Stomach smooth muscle (tissue), 2 donors: Measurements from ENCODE around the gene CCPG1.

Experiments used
- H3K27ac ChIP-seq: one replicate; pipeline ENCODE4 v1.7.0; 2013; ENCODE audit warnings: mild to moderate bottlenecking, low read length, inconsistent platforms
- H3K27me3 ChIP-seq, 2 donors: one replicate each; pipeline ENCODE4 v1.7.0; 2013; ENCODE audit warnings: low read length in 2 of 2; ENCODE audit not compliant: insufficient read depth in 2 of 2, control insufficient read depth in 1 of 2
- H3K36me3 ChIP-seq, 2 donors: one replicate each; pipeline ENCODE4 v1.7.0; 2013; ENCODE audit warnings: low read length in 2 of 2; ENCODE audit not compliant: control insufficient read depth in 2 of 2, insufficient read depth in 2 of 2
- H3K4me1 ChIP-seq: one replicate; pipeline ENCODE4 v1.7.0; 2013; ENCODE audit warnings: low read length; ENCODE audit not compliant: control insufficient read depth, insufficient read depth
- H3K4me3 ChIP-seq, 2 donors: one replicate each; pipeline ENCODE4 v1.7.0; 2013; ENCODE audit warnings: low read length in 2 of 2
- H3K9ac ChIP-seq, 2 donors: one replicate each; pipeline ENCODE4 v1.7.0; 2013; ENCODE audit warnings: low read length in 2 of 2, mild to moderate bottlenecking in 1 of 2
- H3K9me3 ChIP-seq, 2 donors: one replicate each; pipeline ENCODE4 v1.7.0; 2013; ENCODE audit warnings: low read length in 2 of 2; ENCODE audit not compliant: control insufficient read depth in 2 of 2
- donor health status: healthy.
- donor health status: Pancreatic carcinoma.

The CCPG1 gene

DNA sequence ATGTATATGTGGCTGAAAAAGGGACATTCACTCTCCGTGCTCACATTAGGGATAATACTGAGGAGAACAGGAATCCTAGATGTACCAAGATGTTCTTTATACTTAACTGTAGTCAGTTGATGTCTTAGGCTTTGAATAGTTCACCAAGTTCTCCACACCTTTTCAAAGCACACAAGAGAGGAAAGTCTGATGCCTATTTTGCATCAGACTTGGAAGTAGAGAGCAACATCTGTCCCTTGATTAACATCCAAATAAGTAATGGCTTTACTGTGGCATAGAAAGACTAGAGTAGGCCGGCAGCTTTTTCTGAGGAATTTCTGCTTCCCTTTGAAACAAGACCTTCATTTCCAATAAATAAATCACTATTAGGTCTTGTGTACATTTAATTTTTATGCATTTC is 55.1 kb downstream of the CCPG1 start:
- Histone ChIP-seq H3K4me1 (no peaks in the 10 kb centered on the region), H3K9ac (no peak overlapping the region), H3K27me3 (no peaks in the 10 kb centered on the region), H3K27ac (no peak overlapping the region), H3K9me3 (no peaks in the 10 kb centered on the region), H3K36me3 (peaks cover 8 to 16% of the 10 kb centered on the region in 2 donors), H3K4me3 (no peak overlapping the region)

DNA sequence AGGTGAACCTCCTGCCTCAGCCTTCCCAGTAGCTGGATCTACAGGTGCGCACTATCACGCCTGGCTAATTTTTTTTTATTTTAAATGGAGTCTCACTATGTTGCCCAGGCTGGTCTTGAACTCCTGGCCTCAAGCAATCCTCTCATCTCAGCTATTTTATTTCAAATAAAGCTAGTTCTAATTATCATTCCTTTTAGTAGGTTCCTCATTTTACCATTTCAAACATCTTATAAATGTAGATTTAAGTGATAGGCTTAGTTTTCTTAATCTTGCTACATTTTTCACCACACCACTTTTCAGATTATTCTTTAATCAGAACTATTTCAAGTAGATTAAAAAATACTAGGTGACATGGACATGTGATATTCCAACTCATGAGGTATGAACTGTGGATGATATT is 58.9 kb downstream of the CCPG1 start:
- Histone ChIP-seq H3K9me3 (no peaks in the 10 kb centered on the region), H3K27me3 (no peaks in the 10 kb centered on the region), H3K36me3 (peaks cover 6 to 8% of the 10 kb centered on the region in 2 donors), H3K4me1 (no peaks in the 10 kb centered on the region), H3K9ac (no peak overlapping the region), H3K4me3 (no peak overlapping the region), H3K27ac (no peak overlapping the region)

GRCh38 chr15:55348281-55348778 is 59.8 kb downstream of the CCPG1 start:
- H3K27ac ChIP-seq, result no peak overlapping the region
- H3K27me3 ChIP-seq, result no peaks in the 10 kb centered on the region
- no peak overlapping the region for H3K4me3 ChIP-seq
- H3K36me3 ChIP-seq, result peaks cover 6 to 8% of the 10 kb centered on the region in 2 donors
- H3K9me3 ChIP-seq, result no peaks in the 10 kb centered on the region
- H3K4me1 ChIP-seq, result no peaks in the 10 kb centered on the region
- H3K9ac ChIP-seq, result no peak overlapping the region

- H3K27ac ChIP-seq, result no peak overlapping the region
- no peak overlapping the region for H3K4me3 ChIP-seq
- no peak overlapping the region for H3K9ac ChIP-seq
- no peaks in the 10 kb centered on the region for H3K27me3 ChIP-seq
- H3K9me3 ChIP-seq, result no peaks in the 10 kb centered on the region
- H3K36me3 ChIP-seq, result peaks cover 5 to 6% of the 10 kb centered on the region in 2 donors
- no peaks in the 10 kb centered on the region for H3K4me1 ChIP-seq
Observed at GRCh38 chr15:55344206-55344605, 64.0 kb downstream of the CCPG1 start.

DNA sequence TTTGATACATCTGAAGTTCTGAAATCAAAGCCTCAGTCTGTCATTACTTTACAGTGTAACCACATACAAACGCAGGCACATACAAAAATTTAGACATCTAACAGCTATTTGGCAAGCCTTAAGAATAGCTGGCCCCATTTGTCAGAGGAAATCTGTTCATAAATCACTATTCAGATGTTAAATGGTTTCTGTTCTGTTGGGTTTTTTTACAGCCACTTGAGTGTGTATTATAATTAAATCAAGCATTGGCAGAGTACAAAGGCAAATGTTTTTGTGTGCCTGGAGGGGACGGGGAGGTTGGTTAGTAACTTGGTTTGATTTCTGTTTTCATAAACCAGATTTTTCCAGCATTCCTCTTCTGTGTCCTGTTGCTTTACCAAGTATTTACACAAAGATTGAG is 65.0 kb downstream of the CCPG1 start:
- Histone ChIP-seq H3K27me3 (no peaks in the 10 kb centered on the region), H3K27ac (no peak overlapping the region), H3K9me3 (no peaks in the 10 kb centered on the region), H3K4me3 (no peak overlapping the region), H3K36me3 (peaks cover 1 to 3% of the 10 kb centered on the region in 2 donors), H3K9ac (no peak overlapping the region), H3K4me1 (no peaks in the 10 kb centered on the region)

- no peak overlapping the region for H3K9ac ChIP-seq
- no peaks in the 10 kb centered on the region for H3K9me3 ChIP-seq
- no peak overlapping the region for H3K27ac ChIP-seq
- no peaks in the 10 kb centered on the region for H3K4me1 ChIP-seq
- peaks cover 12 to 14% of the 10 kb centered on the region in 2 donors for H3K36me3 ChIP-seq
- H3K27me3 ChIP-seq, result no peaks in the 10 kb centered on the region
- H3K4me3 ChIP-seq, result no peak overlapping the region
Observed at GRCh38 chr15:55337160-55337559, 71.0 kb downstream of the CCPG1 start.

- H3K9ac ChIP-seq, result no peak overlapping the region
- no peak overlapping the region for H3K27ac ChIP-seq
- no peaks in the 10 kb centered on the region for H3K9me3 ChIP-seq
- peaks cover 15 to 25% of the 10 kb centered on the region in 2 donors for H3K36me3 ChIP-seq
- no peaks in the 10 kb centered on the region for H3K27me3 ChIP-seq
- no peaks in the 10 kb centered on the region for H3K4me1 ChIP-seq
- no peak overlapping the region for H3K4me3 ChIP-seq
Observed at GRCh38 chr15:55334997-55335396, 73.2 kb downstream of the CCPG1 start.

DNA sequence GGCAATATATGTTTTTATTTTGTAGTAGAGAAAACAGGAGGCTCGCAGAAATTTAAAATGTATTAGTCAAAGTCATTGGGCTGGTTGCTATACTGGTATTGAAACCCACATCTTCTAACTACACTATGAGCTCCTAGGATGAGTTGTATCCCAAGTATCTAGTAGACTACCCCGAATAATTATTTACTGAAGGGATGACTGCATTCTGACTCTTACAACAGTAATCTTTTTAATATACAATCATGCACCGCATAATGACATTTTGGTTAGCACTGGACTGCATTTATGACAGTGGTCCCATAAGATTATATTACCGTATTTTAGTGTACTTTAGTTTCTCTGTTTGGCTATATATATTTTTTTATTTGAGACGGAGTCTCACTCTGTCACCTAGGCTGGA is 73.8 kb downstream of the CCPG1 start:
- Histone ChIP-seq H3K9ac (no peak overlapping the region), H3K9me3 (no peaks in the 10 kb centered on the region), H3K27me3 (no peaks in the 10 kb centered on the region), H3K4me3 (no peak overlapping the region), H3K36me3 (peaks cover 15 to 26% of the 10 kb centered on the region in 2 donors), H3K4me1 (no peaks in the 10 kb centered on the region), H3K27ac (no peak overlapping the region)

DNA sequence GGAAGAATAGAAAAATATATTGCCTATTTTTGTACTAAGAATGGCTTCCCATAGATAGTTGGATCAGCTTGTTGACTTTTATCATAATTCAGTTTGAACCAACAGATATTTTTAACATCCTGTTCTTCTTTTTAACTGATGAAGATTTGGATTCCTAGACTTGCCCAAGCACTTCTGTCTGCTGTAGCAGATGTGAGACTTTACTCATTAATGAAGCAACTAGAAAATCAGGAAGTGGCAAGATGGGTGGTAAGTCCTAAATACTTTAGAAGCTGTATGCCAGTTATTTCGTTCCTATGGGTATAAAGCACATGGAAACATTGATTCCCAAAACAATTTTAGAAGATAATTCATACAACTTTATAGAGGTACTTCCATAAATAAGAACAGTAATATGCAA is 80.8 kb downstream of the CCPG1 start:
- H3K9me3 ChIP-seq, result no peaks in the 10 kb centered on the region
- H3K4me3 ChIP-seq, result no peak overlapping the region
- H3K4me1 ChIP-seq, result no peaks in the 10 kb centered on the region
- H3K27ac ChIP-seq, result no peak overlapping the region
- H3K27me3 ChIP-seq, result no peaks in the 10 kb centered on the region
- no peak overlapping the region for H3K9ac ChIP-seq
- H3K36me3 ChIP-seq, result peaks cover 2 to 19% of the 10 kb centered on the region in 2 donors

- peaks cover 0 to 4% of the 10 kb centered on the region in 2 donors for H3K36me3 ChIP-seq
- no peaks in the 10 kb centered on the region for H3K9me3 ChIP-seq
- H3K4me1 ChIP-seq, result peaks cover 5% of the 10 kb centered on the region
- no peak overlapping the region for H3K4me3 ChIP-seq
- H3K9ac ChIP-seq, result no peak overlapping the region
- H3K27ac ChIP-seq, result no peak overlapping the region
- no peaks in the 10 kb centered on the region for H3K27me3 ChIP-seq
Observed at GRCh38 chr15:55322467-55322866, 85.7 kb downstream of the CCPG1 start.

- H3K4me1 ChIP-seq, result peaks cover 7% of the 10 kb centered on the region
- no peaks in the 10 kb centered on the region for H3K9me3 ChIP-seq
- H3K27ac ChIP-seq, result no peak overlapping the region
- H3K27me3 ChIP-seq, result no peaks in the 10 kb centered on the region
- no peak overlapping the region for H3K4me3 ChIP-seq
- H3K36me3 ChIP-seq, result peaks cover 0 to 3% of the 10 kb centered on the region in 2 donors
- H3K9ac ChIP-seq, result no peak overlapping the region
Observed at GRCh38 chr15:55320963-55321362, 87.2 kb downstream of the CCPG1 start.
